Renal cortex interstitium (tissue), 11 donors: ENCODE measurements around the gene TMEM203. TPM values are rescaled to one million over a fixed set of nuclear protein-coding genes. Genes with fewer than 3 reads are reported as not detected.

Experiments used
- DNase-seq, 11 donors: peaks; one replicate each; pipeline ENCODE4 v3.0.0-alpha.2; 2013; ENCODE audit warnings: low read depth in 9 of 11, low spot score in 4 of 11; ENCODE audit errors: extremely low read depth in 1 of 11
- polyA plus RNA-seq, 3 donors: library from polyadenylated mRNA; unstranded; fragments of 120-200 nt; gene quantifications; one replicate each; pipeline ENCODE4 v1.2.1, GENCODE V29; 2013; ENCODE audit not compliant: insufficient read length in 3 of 3

Gene TMEM203
- polyA plus RNA-seq, 3 donors, result 40.2 to 46.4 (median 42.7) TPM

DNA sequence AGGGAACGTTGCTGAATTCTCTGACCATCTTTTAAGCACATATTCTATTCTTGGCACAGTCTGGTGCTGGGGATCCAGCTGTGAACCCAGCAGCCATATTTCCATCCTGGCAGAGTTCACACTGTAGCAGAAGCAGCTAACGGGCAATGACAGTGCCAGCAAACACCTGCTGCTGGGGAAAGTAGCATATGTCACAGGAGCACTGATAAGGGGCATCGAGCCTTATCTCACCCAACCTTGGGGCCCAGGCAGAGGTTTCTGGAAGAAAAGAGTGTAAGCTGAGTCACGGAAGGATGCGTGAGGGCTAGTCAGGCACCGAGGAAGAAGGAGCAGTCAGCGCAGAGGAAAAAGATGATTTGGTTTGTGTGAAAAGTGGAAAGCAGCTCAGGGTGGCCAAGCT is 1.2 kb upstream of the TMEM203 start:
- no peak for DNase-seq

DNA sequence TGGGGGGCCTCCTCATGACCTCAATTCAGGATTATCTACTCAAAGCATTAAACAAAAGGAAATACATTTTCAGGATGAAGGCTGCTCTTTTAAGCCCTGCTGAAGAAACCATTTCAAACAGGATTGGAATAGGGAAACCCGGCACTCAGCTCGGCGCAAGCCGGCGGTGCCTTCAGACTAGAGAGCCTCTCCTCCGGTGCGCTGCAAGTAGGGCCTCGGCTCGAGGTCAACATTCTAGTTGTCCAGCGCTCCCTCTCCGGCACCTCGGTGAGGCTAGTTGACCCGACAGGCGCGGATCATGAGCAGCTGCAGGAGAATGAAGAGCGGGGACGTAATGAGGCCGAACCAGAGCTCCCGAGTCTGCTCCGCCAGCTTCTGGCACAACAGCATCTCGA is 720 bp downstream of the TMEM203 start:
- no peak for DNase-seq

DNA sequence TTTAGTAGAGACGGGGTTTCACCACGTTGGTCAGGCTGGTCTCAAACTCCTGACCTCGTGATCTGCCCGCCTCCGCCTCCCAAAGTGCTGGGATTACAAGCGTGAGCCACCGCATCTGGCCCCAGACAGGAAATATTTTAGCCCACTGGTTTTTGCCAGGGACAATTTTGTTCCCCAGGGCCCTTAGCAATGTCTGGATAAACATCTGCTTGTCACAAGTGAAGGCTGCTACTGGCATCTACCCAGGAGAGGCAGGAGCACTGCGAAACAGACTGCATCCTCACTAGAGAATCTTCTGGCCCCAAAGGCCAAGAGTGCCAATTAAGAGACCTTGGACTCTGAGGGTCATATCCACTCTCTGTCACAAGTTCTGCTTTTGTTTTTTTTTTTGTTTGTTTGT is 2.5 kb downstream of the TMEM203 start:
- no peak for DNase-seq

DNA sequence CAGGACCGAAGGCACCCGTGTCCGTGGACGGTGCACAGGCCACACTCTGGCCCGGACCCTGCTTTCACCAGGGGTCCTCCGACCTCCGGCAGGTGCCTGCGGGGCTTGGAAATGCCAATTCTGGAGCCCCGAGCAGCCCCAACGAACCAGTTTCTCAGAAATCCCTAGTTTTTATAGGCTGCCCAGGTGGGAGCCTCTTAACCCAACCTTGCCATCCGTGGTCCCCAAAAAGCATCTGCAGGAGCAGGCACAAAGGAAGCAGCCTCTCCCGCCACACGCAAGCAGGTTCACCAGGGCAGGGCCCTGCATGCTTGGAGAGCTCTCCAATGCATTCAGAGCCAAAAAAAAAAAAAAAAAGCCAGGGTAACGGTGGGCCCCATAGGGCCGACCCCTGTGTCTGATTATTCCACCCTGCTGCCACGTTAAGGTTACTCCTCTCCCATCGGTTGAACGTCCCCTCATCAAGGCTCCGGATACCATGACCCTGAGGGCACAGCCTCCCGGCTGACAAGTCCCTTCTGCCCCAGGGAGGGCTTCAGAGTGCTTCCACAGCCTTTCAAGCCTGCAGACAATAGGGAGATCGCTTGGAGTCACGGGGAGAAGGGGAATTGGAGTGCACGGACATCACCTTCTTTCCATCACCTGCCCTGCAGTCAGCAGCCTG is 4.1 kb downstream of the TMEM203 start:
- DNase-seq, result no peak

DNA sequence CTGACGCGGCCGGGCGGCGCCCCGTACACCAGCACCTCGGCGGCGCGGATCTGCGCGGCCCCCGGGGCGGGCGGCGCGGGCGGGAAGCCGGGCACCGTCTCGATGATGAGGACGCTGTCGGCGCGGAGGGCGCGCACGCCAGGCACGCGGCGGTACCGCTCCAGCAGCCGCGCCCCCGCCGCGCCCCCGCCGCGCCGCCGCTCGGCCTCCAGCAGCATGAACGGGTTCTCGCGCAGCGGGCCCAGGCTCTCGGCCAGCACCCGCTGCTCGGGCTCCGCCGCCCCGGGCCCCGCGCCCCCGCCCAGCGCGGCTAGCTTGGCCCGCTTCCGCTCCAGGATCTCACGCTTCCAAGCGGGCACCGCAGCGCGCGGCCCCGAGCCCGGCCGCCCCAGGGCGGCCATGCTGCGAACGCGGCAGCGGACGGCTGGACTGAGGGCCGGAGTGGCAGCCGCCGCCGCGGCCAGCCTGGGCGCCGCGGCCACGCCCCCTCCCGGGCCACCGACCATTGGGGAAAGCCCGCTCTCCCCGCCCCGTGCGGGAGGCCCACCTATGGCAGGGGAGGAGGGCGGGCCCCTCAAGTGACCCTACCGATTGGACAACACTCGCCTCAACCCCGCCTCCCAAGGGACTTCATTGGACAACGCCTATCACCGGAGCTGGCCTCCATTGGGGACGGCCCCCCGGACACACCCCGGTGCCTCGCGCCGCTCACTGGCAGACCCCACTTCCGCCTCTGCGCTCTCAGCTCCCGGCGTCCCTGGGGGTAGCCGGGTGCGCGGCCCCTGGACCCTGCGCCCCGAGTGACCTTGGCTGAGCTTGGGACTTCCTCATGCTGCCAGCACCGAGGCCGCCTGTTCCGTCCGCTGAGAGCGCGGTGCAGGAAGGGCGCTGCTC is 4.9 kb downstream of the TMEM203 start, which contains the start of gene TPRN:
TPRN (minus strand) TSS at position 431 of the 894 bp plus-strand sequence; CDS start at position 401, 30 bp downstream.
- DNase-seq, result peak; percentile 94 to 99 (median 98)

DNA sequence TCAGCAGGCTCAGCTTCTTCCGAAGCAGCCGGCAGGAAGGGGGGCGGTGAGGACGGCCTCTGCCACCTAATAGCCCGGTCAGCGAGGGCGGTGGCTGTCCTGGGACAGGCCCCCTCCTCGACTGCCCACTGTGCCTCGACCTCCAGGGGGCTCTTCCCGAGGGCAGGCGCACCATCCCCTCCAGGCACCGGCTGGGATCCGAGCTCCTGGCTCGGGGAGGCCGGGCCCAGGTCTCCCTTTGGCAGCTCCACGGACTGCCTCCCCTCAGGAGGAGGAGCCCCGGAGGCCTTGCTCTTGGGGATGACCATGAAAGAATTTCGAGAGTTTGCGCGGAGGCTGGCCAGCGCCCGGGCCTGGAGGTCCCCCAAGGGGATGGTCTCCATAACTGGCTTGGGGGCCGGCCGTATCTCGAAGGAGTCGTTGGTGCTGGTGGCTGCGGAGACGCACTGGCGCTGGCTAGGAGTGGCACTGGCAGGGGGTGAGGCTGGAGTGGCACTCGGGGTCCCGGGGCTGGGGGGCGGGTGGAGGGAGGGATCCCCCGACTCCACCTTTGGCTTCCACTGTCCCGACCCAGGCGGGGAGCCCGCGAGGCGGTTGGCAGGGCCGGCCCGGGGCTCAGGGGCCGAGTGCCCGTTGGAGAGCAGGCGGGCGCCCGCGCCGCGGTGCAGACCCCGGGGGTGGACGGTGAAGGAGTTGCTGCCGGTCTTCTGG is 5.9 kb downstream of the TMEM203 start:
- no peak for DNase-seq

DNA sequence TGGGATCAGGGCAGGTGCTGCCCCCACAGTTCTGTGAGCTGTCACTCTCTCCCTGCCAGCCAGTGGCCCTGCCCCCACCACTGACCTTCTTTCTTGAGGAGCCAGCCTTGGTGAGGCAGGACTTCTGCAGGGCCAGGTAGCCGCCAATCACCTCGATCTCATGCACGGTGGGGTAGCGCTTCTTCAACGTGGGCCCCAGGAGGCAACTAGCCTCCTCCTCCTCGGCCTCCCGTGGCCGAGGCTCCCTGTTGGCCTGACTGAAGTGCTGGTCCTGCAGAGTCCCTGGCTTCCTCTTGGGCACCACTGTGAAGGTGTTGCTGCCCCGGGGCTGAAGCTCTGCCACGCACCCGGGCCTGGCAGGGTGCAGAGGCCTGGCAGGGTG is 6.6 kb downstream of the TMEM203 start:
- no peak for DNase-seq

DNA sequence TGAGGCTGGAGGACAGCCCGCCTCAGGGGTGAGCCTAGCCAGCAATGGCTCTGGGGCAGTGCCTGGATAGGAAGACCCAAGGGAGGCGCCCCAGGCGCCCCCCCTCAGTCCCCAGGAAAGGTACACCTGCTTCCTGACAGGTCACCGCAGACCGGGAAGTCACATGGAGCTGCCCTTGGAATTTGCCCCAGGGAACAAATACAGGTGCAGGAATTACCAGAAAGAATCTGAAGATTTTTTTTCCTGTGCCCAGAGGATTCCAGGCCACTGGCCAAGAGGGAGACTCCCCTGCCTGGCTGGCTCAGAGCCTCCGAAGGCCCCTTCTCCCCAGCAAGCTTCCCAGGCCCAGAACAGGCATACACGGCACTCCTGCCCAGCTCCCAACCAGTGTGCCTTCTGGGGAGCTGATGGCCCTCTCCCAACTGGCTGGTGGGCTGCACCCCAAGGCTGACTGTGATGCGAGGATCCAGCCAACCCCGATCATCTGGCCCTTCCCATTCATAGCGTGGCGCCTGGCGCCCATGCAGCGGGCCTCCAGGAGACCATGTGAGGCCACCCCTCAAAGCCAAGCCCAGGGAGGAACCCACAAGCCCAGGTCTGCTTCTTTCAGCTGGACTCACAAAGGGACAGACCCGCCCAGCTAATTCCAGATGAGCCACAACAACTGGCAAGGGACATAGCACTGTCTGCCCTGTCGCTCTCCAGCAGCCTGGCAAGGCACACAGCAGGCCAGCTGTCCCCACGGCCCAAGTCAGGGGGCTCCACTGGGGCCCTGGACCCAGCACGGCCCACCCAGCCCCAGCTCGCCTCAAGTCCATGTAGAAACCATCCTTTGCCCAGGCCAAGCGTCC is 7.2 kb downstream of the TMEM203 start:
- DNase-seq, result no peak

DNA sequence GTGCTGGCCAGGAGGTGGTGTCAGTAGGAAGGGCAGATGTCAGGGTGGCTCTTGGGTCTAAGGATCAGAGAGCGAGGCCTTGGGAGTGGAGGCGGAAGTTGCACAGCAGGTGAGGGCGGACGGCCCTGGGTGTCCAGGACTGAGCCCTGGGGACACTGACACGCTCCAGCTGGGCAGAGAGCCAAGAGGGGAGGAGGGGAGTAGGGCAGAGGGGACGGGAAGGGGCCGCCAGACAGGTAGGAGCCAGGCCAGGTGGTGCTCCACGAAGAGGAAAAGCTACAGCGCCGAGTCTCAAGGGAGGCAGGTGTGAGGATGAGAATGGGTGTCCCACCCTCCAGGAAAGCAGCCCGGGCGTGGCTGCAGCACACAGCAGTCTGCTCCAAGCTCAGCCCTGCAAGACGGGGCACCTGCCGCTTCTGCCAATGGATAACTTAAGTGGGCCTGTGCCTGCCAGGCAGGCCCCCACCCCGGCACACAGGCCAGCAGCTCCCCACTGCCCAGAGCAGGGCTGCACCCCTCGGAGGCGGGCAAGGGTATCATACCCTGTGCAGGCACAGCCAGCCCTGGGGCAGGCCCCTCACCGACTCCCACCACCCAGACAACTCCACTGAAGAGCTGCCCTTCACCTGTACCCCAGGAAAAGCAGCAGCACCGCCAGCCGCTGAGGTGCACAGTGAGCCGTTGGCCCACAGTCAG is 9.8 kb downstream of the TMEM203 start:
- no peak for DNase-seq

DNA sequence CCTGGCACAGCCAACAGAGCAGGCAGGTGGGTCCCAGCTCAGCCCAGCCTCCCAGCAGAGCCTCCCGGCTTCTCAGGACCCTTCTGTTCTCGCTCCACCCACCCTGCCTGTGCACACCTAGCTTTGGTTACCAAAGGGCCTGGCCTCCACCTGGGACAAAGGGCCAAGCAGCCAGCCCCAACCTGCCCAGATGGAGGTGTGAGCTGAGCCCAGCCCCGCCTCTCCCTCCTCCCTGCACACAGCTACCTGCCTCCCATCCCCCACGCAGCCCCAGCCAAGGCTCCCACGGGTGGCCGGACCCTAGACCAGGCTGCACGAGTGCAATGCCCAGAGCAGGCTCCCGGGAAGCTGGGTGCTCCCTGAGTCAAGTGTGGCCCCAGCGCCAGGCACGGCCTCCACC is 10.5 kb downstream of the TMEM203 start:
- no peak for DNase-seq

DNA sequence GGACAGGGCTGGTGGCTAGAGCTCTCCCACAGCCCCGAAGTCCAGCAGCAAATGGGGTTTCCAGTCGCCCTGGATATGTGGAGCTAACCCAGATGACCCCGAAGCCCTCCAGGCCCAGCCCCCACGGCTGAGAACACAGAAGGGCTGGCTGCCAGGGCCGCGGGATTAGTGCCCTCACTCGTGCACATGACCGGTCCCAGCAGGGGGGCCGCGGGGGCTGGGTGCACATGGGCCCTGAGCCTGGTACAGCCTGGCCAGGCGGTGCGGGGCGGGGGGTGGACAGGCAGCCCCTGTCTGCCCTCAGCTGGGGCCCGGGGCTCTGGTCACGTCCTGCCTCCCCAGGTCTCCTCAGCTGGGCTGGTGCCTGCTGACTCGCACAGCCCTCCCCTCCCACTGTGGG is 11.1 kb downstream of the TMEM203 start:
- no peak for DNase-seq

DNA sequence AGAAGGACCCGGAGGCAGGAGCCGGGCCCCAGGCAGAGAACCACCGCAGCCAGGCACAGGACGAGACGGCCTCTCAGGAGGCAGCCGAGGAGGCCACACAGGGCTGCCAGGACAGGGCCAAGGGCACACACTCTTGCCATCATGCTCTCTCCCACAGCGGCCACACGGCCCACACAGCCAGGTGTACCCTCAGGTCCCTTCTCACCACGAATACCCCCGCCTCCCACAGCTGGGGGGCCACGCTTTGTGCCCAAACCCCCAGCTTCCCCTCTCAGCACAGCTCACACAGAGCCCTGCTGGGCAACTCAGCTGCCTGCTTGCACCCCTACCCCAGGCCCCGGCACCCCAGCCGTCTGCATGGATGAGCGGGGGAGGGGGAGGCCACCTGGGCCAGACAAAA is 11.7 kb downstream of the TMEM203 start:
- no peak for DNase-seq

DNA sequence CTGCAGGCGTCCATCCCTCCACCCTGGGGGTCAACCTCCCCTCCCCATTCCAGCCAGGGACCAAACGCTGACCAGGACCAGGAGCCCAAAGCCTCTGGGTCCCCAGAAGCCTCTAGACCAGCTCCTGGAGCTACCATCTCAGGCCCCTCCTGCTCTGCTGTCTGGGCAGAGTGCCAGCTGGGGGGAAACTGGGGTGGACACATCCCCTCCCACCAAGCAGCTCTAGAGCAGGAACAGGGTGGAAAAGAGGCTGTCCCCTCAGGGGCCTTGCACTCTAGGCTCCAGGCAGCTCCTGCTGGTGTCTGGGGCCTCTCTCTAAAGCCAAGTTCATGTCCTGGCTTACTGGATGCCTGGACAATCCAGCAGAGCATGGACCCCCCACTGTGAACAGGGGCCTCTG is 12.6 kb downstream of the TMEM203 start:
- DNase-seq, result no peak

DNA sequence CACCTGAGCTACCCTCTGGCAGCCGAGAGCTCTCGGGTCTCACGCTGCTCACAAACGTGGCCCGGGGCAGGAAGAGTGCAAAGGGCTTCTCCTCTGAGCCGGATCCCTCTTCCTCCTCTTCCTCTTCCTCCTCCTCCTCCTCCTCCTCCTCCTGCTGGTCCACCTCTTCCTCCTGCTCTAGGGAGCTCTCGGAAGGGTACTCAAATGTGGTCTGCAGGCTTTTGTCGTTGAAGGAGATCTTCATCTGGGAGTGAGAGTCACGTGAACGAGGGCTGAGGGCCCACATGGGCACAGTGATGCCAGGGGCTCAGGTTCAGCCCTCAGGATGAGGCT is 13.0 kb downstream of the TMEM203 start:
- DNase-seq, result no peak

DNA sequence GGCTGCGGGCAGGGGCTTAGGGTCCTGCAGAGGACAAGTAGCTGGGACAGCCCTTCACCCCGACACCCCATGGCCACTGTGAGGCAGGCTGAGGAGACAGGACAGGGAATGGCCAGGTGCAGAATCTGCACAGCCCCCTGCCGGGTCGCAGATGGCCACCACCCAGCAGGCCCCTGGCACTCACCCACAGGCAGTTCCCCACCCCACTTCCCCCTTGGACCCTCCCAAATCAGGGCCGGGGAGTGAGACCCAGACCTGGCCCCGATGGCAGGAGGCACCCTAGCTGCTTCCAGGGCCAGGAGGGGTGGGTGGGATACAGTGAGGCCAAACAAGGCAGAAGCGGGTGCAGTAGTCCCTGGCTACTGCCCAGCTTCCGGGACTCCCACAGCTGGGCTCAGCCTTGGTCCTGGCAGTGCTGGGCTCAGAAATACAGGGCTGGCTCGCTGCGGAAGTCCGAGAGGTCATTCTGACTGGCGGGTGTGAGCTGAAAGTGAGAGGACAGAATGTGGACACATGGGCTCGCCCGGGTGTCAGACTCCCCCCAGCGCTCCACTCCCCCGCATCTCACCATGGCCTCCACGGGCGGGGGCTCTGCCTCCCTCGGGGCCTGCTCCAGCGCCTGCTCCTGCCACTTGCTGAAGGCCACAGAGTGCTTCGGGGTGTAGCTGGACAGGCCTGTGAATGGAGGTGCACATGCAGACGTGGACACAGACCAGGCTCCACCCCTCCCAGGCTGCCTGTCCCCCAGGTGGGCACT is 13.6 kb downstream of the TMEM203 start:
- no peak for DNase-seq

DNA sequence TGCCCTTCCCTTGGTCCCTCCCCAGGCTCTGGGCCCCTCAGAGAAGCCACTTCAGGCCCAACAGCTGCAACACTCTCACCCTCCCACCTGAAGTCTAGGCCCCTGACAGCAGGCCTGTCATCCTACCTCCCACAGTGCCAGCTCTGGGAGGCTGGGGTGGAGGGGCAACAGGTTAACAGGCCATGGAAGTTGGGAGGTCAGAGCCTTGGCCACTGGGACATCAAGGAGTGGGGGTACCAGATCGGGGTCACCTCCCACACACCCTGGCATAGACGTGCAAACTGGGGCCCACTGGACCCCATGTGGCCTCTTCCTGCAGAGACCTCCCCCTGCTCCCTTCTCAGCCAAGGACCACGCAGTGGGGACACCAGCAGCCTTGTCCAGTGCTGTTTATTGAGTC is 14.2 kb downstream of the TMEM203 start:
- DNase-seq, result no peak

DNA sequence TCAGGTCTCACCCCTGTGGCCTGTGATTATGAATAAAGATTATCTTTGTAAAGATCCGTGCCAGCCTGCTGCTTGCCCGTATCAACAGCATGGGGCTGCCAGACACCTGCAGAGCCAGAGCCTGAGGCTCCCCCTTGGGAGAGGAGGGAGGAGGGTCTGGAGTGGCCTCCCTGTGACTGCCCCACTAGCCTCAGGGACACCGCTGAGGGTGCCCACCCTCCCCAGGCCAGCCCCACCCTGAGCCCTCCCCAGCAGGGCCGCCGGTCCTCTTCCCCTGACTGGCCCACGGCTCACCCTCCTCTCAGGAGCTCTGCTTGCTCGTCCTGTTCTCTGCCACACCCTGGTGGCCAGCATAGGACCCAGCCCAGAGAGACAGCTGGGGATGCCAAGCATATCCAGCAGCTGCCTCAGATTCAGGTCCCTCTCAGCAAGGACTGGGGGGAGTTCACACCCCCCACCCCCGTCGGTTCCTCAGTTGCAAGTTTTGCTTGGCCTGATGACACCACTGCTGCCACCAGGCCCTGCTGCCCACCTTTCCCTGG is 15.1 kb downstream of the TMEM203 start:
- no peak for DNase-seq
